Hepatocyte (in vitro differentiated cells): ENCODE data around the gene XAGE2. TPM values are rescaled to one million over a fixed set of nuclear protein-coding genes. Genes with fewer than 3 reads are reported as not detected.
"Not testable (repeated sequence)": the region's sequence is repeated elsewhere in the genome, so short reads cannot be mapped to it uniquely, and the experiment has no call there.

Experiments
- DNase-seq: peaks from one replicate; pipeline ENCODE4 v3.0.0-alpha.2; 2016; ENCODE audit warnings: low spot score
- H2AFZ ChIP-seq: fragments of 200-600 bp; sonication (generic); 2 replicates; pipeline ENCODE4 v1.6.0; 2016; ENCODE audit warnings: antibody characterized with exemption, mild to moderate bottlenecking
- H3K27ac ChIP-seq: fragments of 200-600 bp; sonication (generic); 2 replicates; pipeline ENCODE4 v1.5.1; 2016; ENCODE audit warnings: mild to moderate bottlenecking
- H3K27me3 ChIP-seq: fragments of 200-600 bp; sonication (generic); 2 replicates; pipeline ENCODE4 v1.6.1; 2016
- H3K36me3 ChIP-seq: fragments of 200-600 bp; sonication (generic); replicated peaks from 2 replicates; pipeline ENCODE4 v1.5.1; 2016; ENCODE audit warnings: low read depth; ENCODE audit not compliant: insufficient read depth
- H3K4me1 ChIP-seq: fragments of 200-600 bp; sonication (generic); 2 replicates; pipeline ENCODE4 v1.5.1; 2016; ENCODE audit warnings: mild to moderate bottlenecking, moderate library complexity; ENCODE audit not compliant: insufficient read depth
- H3K4me2 ChIP-seq: fragments of 200-600 bp; sonication (generic); 2 replicates; pipeline ENCODE4 v1.6.0; 2016
- H3K4me3 ChIP-seq: fragments of 200-600 bp; sonication (generic); 2 replicates; pipeline ENCODE4 v1.5.1; 2016; ENCODE audit warnings: mild to moderate bottlenecking
- H3K79me2 ChIP-seq: fragments of 200-600 bp; sonication (generic); 2 replicates; pipeline ENCODE4 v1.6.0; 2017; ENCODE audit warnings: mild to moderate bottlenecking
- H3K9me2 ChIP-seq: fragments of 200-600 bp; sonication (generic); replicated peaks from 2 replicates; pipeline ENCODE4 v1.6.0; 2017; ENCODE audit warnings: mild to moderate bottlenecking; ENCODE audit not compliant: insufficient read depth
- H3K9me3 ChIP-seq: fragments of 200-600 bp; sonication (generic); 2 replicates; pipeline ENCODE4 v1.5.1; 2016; ENCODE audit warnings: low read depth, mild to moderate bottlenecking
- H4K20me1 ChIP-seq: fragments of 200-600 bp; sonication (generic); 2 replicates; pipeline ENCODE4 v1.6.0; 2016; ENCODE audit warnings: mild to moderate bottlenecking; ENCODE audit not compliant: insufficient read depth, poor library complexity, severe bottlenecking
- CTCF ChIP-seq: fragments of 200-600 bp; sonication (generic); IDR thresholded peaks from 2 replicates; pipeline ENCODE4 v1.5.1; 2016; ENCODE audit warnings: antibody characterized with exemption, mild to moderate bottlenecking; ENCODE audit not compliant: poor library complexity
- EZH2 ChIP-seq: fragments of 200-600 bp; sonication (generic); IDR thresholded peaks from 2 replicates; pipeline ENCODE4 v1.6.1; 2016; ENCODE audit warnings: antibody characterized with exemption, mild to moderate bottlenecking, borderline replicate concordance
- EZH2phosphoT487 ChIP-seq: fragments of 200-600 bp; sonication (generic); IDR thresholded peaks from one replicate; pipeline ENCODE4 v1.6.1; 2018; ENCODE audit warnings: antibody characterized with exemption, mild to moderate bottlenecking, low read depth, moderate library complexity; ENCODE audit not compliant: unreplicated experiment, severe bottlenecking
- WGBS: methylation state at CpG from one replicate; pipeline ENCODE4 v1.1.6; 2016; ENCODE audit warnings: low lambda C conversion rate; ENCODE audit errors: missing lambda C conversion rate; 5-methylcytosine and 5-hydroxymethylcytosine counted together
- polyA plus RNA-seq: library from polyadenylated mRNA; unstranded; fragments of >200 nt; fragmentation: Nextera tagmentation; extraction: Ambion mirVana; gene quantifications from 2 replicates; pipeline ENCODE4 v1.2.1, GENCODE V29; 2016
- total RNA-seq: library from RNA; depleted of rRNA; stranded (reverse); fragments of >200 nt; gene quantifications from 2 replicates; pipeline ENCODE4 v1.2.3, GENCODE V29; 2014

XAGE2 gene
- total and polyA plus RNA-seq, 2 experiments from 2014 or later, result 0.77 to 5.9 TPM

GRCh38 chrX:52345402-52345801 is 23.4 kb upstream of the XAGE2 start:
- not testable (repeated sequence) for H3K4me1 ChIP-seq, H3K36me3 ChIP-seq, H3K79me2 ChIP-seq, H3K27me3 ChIP-seq, H3K9me3 ChIP-seq, H3K4me3 ChIP-seq, H2AFZ ChIP-seq, H3K4me2 ChIP-seq, H4K20me1 ChIP-seq, H3K27ac ChIP-seq, H3K9me2 ChIP-seq
- peak; percentile 33 for DNase-seq
- 33% methylated on average over 4 of the region's 4 CpGs for WGBS
- TF ChIP-seq CTCF, result peak; percentile 44

GRCh38 chrX:52346174-52347165 is 22.4 kb upstream of the XAGE2 start:
- 77% methylated on average over 8 of the region's 8 CpGs for WGBS
- no peaks in the 10 kb centered on the region for H3K27me3 ChIP-seq
- no peaks in the 10 kb centered on the region for H3K36me3 ChIP-seq
- H3K27ac ChIP-seq, result no peak overlapping the region
- no peak overlapping the region for H3K4me3 ChIP-seq
- no peak overlapping the region for H3K4me2 ChIP-seq
- H3K79me2 ChIP-seq, result no peaks in the 10 kb centered on the region
- H3K9me2 ChIP-seq, result no peaks in the 10 kb centered on the region
- no peak for DNase-seq
- H3K4me1 ChIP-seq, result no peaks in the 10 kb centered on the region
- H2AFZ ChIP-seq, result no peak overlapping the region
- TF ChIP-seq EZH2phosphoT487, result no peak
- no peak for TF ChIP-seq CTCF
- TF ChIP-seq EZH2, result no peak
- no peaks in the 10 kb centered on the region for H3K9me3 ChIP-seq
- H4K20me1 ChIP-seq, result no peaks in the 10 kb centered on the region

GRCh38 chrX:52349681-52350080 is 19.1 kb upstream of the XAGE2 start:
- Histone ChIP-seq H3K4me2 (no peak overlapping the region), H4K20me1 (no peaks in the 10 kb centered on the region), H3K9me3 (no peaks in the 10 kb centered on the region), H2AFZ (no peak overlapping the region), H3K4me3 (no peak overlapping the region), H3K27ac (no peak overlapping the region), H3K9me2 (no peaks in the 10 kb centered on the region), H3K36me3 (no peaks in the 10 kb centered on the region), H3K79me2 (no peaks in the 10 kb centered on the region), H3K4me1 (no peaks in the 10 kb centered on the region), H3K27me3 (no peaks in the 10 kb centered on the region)
- no peak for TF ChIP-seq EZH2phosphoT487
- TF ChIP-seq CTCF, result no peak
- TF ChIP-seq EZH2, result no peak
- WGBS, result 82% methylated on average over 6 of the region's 6 CpGs
- DNase-seq, result no peak
